HepG2 (cell line): Measurements from ENCODE around the gene ANO1. TPM values are rescaled to one million over a fixed set of nuclear protein-coding genes. Genes with fewer than 3 reads are reported as not detected.

Source experiments
- HNF1B ChIP-seq: sonication (generic); formaldehyde crosslinking; IDR thresholded peaks from 2 replicates; pipeline ENCODE4 v1.5.1; 2020; ENCODE audit warnings: mild to moderate bottlenecking, moderate library complexity, missing genetic modification reagents
- MTERF4 ChIP-seq: sonication (generic); formaldehyde crosslinking; IDR thresholded peaks from 2 replicates; pipeline ENCODE4 v1.8.0; 2023; ENCODE audit warnings: mild to moderate bottlenecking, missing genetic modification reagents
- MXD4 ChIP-seq: IDR thresholded peaks from 2 replicates; pipeline ENCODE4 v1.6.1; 2016; ENCODE audit warnings: mild to moderate bottlenecking, missing biosample characterization, missing genetic modification reagents
- MYNN ChIP-seq: sonication (generic); formaldehyde crosslinking; IDR thresholded peaks from 2 replicates; pipeline ENCODE4 v1.4.0; 2020; ENCODE audit warnings: mild to moderate bottlenecking, low read depth, missing genetic modification reagents
- POLR2G ChIP-seq: fragments of 200-400 bp; formaldehyde crosslinking; IDR thresholded peaks from 2 replicates; pipeline ENCODE4 v1.6.1; 2018; ENCODE audit warnings: mild to moderate bottlenecking, low read depth, low read length, moderate library complexity
- SAFB2 ChIP-seq: sonication (generic); formaldehyde crosslinking; IDR thresholded peaks from 2 replicates; pipeline ENCODE4 v1.5.1; 2020; ENCODE audit warnings: missing genetic modification reagents, low read depth, mild to moderate bottlenecking, borderline replicate concordance
- ZBTB10 ChIP-seq: sonication (generic); formaldehyde crosslinking; IDR thresholded peaks from 2 replicates; pipeline ENCODE4 v1.4.0; 2020; ENCODE audit warnings: missing genetic modification reagents, borderline replicate concordance
- ZNF333 ChIP-seq: sonication (generic); formaldehyde crosslinking; IDR thresholded peaks from 2 replicates; pipeline ENCODE4 v1.4.0; 2020; ENCODE audit warnings: mild to moderate bottlenecking, missing genetic modification reagents, borderline replicate concordance
- ZNF704 ChIP-seq: sonication (generic); formaldehyde crosslinking; IDR thresholded peaks from 2 replicates; pipeline ENCODE4 v1.8.1; 2023; ENCODE audit warnings: mild to moderate bottlenecking, inconsistent platforms, moderate library complexity, missing genetic modification reagents, borderline replicate concordance
- ZNF782 ChIP-seq: sonication (generic); formaldehyde crosslinking; IDR thresholded peaks from 2 replicates; pipeline ENCODE4 v1.4.0; 2020; ENCODE audit warnings: missing genetic modification reagents, mild to moderate bottlenecking, borderline replicate concordance
- polyA plus RNA-seq, 8 experiments: library from polyadenylated mRNA; depleted of rRNA in 3 of 8; stranded (reverse) in 7 of 8; unstranded in 1 of 8; fragments of >200 nt; fragmentation: Illumina TruSeq in 4 of 8; extraction: Trizol in 4 of 8; gene quantifications; 2 replicates each; pipeline versions ENCODE4 v1.2.1 to v1.2.3, GENCODE V29; 2011 to 2016; ENCODE audit warnings: low read depth in 4 of 8, missing spikeins in 1 of 8, mixed read lengths in 1 of 8; ENCODE audit not compliant: insufficient read depth in 1 of 8
- total RNA-seq, 5 experiments: library from RNA; depleted of rRNA; stranded (reverse); fragments of >200 nt; fragmentation: Illumina TruSeq; extraction: Trizol; gene quantifications; 2 replicates each; pipeline ENCODE4 v1.2.3, GENCODE V29; 2016; ENCODE audit warnings: low read depth in 1 of 5
- TF ChIP-seq, protein P1 (sequence below): sonication (generic); formaldehyde crosslinking; IDR thresholded peaks from 2 replicates; pipeline ENCODE4 v1.4.0; 2020; ENCODE audit warnings: missing genetic modification reagents, mild to moderate bottlenecking, borderline replicate concordance

ANO1 gene
- total and polyA plus RNA-seq, 2 of the 13 experiments (the other 11 are each of a cell fraction or from before 2014, with no cell fraction given): not detected

GRCh38 chr11:70202920-70203750 lies 125.0 kb downstream of the ANO1 start, which contains the start of gene FADD (continued):
- TF ChIP-seq MTERF4 (CRISPR knock-in tag) (no peak), ZNF782 (CRISPR knock-in tag) (no peak; the same call in none of the 2 replicates), POLR2G (peak; percentile 88), HNF1B (CRISPR knock-in tag) (peak; percentile 88), SAFB2 (0 out of 2 replicates have a peak, but pooled peaks have one; percentile 47), ZBTB10 (CRISPR knock-in tag) (no peak; the same call in 1 of the 2 replicates), MXD4 (CRISPR knock-in tag) (no peak), ZNF333 (CRISPR knock-in tag) (no peak), ZNF704 (CRISPR knock-in tag) (peak; percentile 76; the same call in 1 of the 2 replicates), MYNN (no peak)
- TF ChIP-seq, protein P1, sequence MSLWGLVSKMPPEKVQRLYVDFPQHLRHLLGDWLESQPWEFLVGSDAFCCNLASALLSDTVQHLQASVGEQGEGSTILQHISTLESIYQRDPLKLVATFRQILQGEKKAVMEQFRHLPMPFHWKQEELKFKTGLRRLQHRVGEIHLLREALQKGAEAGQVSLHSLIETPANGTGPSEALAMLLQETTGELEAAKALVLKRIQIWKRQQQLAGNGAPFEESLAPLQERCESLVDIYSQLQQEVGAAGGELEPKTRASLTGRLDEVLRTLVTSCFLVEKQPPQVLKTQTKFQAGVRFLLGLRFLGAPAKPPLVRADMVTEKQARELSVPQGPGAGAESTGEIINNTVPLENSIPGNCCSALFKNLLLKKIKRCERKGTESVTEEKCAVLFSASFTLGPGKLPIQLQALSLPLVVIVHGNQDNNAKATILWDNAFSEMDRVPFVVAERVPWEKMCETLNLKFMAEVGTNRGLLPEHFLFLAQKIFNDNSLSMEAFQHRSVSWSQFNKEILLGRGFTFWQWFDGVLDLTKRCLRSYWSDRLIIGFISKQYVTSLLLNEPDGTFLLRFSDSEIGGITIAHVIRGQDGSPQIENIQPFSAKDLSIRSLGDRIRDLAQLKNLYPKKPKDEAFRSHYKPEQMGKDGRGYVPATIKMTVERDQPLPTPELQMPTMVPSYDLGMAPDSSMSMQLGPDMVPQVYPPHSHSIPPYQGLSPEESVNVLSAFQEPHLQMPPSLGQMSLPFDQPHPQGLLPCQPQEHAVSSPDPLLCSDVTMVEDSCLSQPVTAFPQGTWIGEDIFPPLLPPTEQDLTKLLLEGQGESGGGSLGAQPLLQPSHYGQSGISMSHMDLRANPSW: no peak
